Measurements from ENCODE around the gene GALNT2.

The GALNT2 gene

DNA sequence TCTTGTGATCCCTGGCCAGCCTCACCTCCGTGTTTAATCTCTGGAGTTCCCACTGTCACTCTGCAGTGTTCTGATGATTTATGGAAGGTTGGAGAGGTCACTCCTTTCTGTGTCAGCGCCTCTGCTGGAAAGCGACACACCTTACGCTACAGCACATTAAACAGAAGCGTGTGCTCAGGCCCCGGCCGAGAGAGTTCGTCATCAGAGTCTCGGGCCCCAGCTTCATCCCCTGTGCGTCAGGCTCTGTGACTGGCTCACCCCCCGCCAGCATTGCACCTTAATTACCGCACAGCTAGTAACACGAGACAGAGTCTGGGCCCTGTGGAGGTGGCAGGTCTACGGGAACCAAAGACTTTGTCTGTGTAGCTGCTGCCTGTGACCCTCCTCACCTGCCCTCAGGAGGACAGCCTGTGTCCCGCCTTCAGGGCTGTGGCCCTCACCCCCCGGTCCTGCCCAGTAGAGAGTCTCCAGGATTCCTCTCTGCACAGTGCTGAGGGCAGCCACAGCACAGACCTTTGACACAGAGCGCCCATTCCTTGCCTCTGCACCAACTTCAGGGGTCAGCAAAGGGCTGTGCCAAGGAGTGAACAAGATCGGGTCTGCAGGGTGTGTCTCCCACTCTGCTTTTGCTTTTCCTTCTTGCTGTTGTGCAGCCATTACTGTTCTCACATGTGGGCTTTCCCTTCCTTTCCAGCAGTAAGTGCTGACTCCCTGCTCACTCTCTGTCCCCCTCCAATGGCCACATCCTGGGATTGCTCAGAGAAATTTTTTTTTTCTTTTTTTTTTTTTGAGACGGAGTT, 201.5 kb downstream of the GALNT2 start:
- DNase-seq = no peak

DNA sequence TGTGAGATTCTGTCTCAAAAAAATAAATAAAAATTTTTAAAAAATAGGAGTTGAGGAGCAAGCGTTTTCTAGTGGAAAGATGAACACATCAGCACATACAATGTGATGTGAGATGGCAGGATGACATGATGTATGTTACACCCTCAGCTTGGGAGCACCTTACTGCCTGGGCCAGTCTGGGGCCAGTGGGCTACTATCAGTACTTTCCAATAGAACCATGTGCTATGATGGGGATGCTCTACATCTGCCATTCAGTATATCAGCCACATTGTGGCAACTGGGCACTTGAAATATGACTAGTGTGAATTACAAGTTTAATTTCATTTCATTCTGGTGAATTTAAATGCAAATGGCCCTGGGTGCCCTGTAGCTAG, 203.1 kb downstream of the GALNT2 start:
- no peak for DNase-seq

DNA sequence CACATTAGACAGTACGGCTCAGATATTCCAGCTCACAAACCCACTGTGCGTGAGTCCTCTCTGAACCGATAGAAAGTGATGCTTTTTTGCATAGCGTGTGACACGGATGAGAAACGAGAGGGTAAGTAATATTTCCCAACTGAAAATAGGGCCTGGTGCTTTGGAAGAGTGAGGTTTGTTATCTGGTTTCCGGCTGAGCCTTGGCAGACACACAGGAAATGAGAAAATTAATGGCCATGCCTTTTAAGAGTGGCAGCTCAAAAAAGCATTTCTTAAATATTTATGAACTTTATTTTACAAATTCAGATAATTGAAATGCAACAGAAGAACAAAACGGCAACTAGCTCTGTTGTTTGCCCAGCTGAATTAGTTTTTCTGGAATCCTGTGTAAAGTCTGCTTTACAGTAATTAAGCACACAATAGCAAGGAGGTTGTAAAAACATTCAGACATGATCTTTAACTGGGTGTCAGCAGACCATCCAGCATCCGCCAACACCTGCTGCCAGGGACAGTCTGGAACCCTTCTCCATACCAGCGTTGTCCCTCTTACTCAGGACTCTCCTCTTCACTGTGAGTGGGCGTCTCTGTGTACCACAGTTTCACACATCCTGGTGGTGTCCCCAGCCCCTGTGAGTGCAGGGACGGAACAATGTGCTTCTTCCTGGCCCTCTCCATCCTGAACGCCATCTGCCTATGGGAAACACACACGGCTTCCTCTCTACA, 203.7 kb downstream of the GALNT2 start:
- DNase-seq = no peak

DNA sequence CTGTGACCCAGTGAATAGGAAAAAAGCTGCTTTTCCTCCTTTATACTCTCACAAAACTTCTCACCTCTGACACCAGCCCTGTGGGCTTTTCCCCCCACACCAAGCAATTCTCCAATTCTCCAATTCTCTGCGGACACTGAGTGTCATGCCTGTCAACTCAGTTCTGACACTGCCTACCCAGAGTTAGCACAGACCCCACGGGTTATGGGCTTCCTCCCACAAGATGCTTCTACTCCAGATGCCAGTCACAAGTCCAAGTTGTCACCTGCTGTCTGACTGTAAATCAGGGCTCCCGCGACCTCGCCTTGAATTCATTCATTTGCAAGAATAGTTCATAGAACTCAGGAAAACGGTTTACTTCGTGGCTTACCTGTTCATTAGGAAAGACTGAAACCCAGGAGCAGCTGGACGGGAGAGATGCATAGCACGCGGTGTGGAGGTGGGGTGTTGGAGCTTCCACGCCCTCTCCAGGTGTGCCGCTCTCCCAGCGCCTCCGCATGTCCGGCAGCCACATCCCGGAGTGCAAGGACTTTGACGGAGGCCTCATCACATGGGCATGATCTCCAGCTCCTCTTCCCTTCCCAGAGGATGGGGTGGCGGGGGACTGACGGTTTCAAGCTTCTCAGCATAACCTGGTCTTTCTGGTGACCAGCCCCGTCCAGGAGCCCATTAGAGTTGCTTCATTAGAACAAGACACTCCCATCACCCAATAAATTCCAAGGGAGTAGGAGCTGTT, 204.4 kb downstream of the GALNT2 start:
- no peak for DNase-seq

DNA sequence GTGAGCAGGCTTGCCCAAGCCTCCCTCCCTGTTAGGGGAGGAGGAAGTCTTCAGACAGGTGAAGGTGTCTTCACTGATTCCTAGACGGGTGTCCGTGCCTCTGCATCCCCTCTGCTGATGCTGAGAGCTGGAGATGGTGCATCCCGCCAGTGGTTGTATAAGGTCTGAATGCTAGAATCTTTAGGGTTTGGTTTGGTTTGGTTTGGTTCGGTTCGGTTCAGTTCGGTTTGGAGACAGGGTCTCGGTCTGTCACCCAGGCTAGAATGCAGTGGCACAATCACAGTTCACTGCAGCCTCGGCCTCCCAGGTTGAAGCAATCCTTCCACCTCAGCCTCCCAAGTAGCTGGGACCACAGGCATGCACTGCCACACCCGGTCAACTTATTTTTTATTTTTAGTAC, 205.5 kb downstream of the GALNT2 start:
- no peak for DNase-seq

DNA sequence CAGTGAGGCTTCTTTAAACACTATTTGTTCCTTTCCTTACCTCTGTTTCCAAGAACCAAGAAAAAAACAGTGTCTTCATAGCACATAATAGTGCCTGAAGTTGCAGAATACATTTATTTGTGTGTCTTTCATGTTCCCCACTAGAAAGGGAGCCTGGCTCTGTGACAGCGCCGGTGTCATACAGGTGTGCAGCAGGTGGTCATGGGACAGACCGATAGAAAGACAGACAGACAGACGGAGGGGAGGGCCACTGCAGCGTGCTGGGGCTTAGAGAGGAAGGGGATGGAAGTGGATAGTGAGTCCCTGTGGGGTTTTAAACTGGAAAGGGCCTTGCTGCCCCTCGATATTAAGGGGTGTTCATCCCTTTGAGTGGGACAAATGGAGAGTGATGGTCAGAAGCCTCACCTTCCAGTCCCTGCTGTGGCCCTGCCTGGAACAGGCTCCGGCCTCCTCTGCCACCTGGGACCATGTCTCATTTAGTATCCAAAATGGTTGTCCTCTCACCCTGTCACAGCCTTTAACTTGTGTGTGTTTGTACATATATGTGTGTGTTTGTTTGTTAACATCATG, 206.2 kb downstream of the GALNT2 start:
- DNase-seq = no peak

DNA sequence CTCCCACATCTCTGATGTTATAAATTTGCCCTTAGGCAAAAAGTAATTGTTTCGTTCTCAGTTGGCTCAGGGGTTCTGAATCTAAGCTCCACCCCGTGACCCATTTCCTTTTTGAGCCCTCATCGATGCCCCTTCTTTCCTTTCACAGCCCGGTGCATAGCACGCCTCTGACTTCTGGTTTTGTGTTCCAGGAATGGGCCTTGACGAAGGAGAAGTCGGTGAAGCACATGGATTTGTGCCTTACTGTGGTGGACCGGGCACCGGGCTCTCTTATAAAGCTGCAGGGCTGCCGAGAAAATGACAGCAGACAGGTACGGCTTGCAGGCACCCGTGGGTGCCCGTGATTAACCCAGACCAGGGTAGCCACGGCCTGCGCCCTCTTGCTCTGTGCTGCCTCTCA, 207.2 kb downstream of the GALNT2 start:
- DNase-seq = no peak

DNA sequence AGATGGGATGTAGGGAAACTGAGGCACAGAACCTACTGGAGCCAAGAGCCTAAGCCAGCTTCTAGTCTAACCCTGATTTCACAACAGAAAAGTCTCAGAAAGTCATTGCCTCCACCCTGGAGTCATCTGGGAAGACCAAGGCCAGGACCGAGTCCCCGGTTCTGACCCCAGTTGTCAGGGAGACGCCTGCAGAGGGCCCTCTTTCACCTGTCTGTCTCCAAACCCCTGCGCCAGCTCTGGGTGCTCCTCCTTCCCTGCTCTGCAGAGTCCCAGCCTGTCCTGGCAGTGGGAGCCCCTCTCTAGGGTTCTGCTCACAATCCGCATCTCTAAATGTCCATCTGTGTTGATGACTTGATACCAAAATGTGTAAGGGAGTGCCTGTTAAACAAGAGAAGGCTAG, 209.4 kb downstream of the GALNT2 start:
- DNase-seq = no peak

DNA sequence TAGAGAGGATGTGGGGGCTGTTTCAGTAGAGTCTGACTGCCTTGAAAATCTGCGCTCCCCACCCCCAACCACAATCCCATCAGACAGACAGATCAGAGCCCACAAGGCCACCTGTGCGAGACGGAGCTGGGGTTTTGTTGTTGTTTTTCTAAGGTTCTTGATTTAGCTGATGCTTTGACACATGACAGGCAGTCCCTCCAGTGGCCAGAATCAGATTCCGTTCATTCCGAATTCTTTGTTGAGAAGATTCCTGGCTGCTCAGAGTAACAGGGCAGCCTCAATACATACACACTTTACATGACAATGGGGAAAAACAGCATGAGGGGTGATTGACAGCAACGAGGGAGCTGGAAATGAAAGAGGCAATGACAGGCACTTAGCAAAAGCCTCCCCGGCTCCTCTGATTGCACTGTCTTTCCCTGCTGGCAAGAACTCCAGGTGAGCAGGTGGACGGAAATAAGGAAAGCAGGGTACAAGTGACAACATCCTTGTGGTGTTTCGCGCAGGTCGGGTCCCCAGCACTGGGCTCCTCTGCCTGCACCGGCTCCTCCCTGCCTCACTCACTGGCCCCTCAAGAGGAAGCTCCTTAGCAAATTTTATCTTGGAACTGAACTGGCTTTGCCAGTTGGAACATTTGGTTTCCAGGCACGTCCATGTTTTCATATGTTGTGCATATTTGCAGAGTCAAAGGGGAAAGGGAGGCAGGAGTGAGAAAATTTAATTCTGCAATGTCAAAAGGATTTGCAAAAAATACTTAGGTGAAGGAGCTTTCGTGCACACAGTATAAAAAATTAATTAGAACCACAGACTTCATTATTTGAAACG, 210.4 kb downstream of the GALNT2 start:
- DNase-seq = no peak

DNA sequence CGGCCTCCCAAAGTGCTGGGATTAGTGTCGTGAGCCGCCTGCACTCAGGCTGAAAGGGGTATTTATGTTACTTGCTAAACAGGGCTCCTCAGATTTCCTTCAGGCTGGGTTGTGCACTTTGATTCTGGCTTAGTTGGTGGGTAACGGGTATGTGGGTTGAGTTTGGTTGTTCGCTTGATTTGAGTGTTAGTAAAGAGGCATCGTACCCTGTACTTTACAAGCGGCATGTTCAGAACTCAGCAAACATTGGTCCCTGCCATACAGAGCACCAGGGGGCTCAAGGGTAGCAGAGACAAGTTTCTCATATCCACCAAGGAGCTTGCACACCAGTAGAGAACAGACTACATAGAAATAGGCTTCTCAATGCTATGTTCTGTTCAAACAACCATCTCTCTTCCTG, 211.3 kb downstream of the GALNT2 start:
- no peak for DNase-seq

DNA sequence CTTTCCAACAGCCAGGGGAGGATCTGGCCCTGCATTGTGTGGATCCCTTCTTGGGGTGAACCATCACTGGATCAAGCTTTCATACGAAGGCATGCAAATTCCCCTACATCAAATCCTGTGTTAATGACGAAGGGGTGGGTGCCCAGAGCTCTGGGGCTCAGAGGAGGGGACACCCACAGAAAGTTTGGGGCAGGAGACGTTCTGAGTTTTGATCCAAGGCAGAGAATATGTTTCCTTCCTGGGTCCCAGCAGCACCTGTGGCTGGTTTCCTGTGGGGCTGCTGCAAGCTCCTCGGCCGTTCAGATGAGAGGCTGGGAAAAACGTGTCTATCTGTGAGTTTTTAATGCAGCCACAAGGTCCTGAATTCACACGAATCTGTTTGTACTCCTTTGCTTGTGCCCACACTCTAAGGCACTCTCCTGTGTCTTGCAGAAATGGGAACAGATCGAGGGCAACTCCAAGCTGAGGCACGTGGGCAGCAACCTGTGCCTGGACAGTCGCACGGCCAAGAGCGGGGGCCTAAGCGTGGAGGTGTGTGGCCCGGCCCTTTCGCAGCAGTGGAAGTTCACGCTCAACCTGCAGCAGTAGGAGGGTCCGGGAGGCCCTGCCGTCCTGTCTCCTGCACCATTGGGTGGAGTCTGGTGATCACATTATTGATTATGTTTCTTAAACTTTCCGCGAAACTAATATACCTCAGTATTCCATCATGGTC, 212.0 kb downstream of the GALNT2 start:
- DNase-seq = no peak

DNA sequence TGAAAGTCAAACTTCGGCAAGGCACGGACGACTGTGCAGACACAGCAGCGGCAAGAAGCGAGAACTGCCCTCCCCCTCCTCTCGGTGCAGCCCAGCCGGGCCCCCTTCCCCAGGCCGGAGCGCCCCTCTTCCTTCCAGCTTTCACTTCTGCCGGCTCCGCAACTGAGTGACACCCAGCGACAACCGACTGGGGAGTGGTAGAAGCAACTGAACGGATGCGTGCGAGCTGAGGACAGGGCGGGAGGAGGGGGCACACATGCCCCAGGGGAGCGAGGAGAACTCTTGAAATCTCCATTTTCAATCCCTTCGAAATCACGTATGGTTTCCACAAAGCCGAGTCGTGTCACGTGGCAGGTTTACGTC, 212.5 kb downstream of the GALNT2 start:
- DNase-seq = no peak

DNA sequence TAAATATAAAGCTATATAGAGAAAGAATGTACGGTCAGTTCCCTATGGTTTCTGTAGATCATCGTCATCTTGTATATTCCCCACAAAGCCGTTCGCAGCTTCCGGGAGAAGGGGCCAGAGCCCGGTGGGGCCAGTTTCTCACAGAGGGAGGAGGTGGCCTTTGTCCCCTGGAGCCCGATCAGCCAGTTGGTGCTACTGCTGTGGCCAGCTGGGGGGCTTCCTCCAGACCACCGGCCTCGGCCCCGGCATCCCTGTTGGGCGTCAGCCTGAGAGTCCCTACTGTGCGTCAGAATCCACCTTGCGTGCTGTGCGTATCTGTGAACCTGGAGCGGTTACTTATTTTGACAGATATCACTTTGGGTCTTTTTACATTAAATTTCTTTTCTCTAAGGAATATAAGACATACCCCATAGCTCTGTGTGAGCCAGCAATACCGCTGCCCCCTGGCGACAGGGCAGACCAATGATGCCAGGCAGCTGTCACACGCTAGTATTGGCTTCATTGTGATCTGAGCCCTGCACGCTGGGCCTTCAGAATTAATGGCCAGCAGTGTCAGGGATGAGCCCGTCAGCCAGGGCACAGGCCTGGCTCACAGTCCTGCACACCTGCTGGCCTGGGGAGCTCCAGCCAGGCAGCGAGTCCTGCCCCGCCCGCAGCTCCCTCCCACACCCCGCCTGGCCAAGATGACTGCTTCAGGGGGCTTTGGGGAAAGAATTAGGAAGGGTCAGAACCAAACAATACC, 213.2 kb downstream of the GALNT2 start:
- no peak for DNase-seq

DNA sequence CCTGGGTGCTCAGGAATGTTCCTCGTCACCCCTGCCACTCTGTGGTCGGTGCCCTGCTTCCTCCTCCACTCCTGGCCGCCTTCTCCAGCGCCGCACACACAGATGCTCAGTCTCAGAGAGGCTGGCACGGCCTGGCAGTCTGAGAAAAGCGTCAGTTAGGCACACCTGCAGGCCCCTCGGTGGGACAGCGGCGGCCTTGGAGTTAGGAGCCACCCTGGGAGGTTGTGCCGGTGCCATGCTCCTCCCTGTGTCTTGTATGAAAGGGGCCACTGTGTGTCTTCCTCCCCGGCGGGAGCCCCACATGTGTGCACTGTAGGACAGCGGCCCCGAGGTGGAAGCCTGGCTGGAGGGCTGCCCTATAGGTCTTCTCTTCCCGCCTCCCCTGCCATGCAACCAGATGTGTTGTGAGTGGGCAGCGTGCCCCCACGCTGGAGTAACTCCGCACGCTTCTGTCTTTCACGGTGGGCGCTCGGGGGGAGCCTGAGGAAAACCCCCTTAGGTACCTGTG, 213.9 kb downstream of the GALNT2 start:
- no peak for DNase-seq

DNA sequence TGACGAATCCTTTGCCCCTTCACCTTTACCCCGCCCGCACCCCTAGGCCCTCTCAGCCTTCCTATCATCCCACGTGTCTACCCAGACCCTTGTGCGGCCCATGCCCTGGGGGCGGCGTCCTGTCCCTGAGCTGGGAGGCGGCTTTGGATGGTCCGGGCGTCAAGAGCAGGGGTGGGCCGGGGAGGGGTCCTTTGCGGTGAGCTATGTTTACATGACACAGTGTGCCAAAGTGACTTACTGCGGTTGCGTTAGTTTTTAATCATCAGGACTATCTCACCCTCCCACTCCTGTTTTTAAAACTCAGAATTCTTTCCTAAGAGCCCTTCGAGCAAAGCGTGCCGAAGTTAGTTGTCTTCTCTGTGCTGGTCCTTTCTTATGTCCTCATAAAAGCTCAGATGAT, 214.5 kb downstream of the GALNT2 start:
- DNase-seq = no peak

DNA sequence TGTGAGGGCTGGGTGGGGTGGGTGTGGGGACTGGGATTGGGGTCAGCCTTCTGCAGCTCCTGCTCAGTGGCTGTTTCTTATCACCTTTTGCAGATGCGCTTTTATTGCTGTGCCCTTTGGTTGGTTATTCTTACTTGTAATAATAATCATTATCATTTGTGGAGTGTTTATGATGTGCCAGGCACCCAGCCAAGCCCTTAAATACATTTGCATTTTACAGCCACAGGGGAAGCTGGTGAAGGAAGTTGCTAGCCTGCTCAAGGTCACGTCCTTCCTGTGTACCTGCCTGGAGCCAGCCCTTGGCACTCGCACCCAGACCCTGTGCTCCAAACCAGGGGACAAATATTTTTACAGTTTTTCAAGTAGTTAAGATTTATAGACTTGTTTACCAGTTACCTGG, 215.1 kb downstream of the GALNT2 start:
- no peak for DNase-seq

DNA sequence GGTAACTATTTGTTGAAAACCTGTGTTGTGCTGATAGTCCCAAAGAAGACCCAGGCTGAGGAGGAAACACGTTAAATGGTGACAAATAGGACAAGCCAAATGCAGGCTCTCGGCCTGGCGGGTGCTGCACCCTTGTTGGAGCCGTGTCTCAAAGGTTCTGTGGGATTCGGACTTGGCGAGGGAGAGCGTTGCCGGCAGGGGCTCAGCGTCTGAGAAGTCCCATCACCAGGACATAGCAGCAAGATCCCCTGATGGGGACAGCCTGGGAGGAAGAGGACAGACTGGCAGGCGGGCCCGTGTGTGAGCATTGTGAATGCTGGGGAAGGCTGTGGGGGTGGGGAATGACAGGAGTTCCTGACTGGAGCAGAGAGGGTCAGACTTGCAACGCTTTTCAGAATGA, 216.6 kb downstream of the GALNT2 start:
- no peak for DNase-seq

DNA sequence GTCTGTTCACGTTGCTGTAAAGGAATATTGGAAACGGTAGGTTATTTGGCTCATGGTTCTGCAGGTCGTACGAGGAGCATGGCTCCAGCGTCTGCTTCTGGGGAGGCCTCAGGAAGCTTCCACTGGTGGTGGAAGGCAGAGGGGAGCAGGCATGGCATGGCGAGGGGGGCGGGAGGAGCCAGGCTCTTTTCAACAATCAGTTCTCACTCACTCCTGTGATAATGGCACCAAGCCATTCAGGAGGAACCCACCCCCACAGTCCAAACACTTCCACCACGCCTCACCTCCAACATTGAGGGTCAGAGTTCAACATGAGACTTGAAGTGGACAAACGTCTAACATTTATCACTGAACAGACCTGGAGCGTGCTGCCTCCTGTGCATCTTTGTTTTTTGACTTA, 217.9 kb downstream of the GALNT2 start:
- DNase-seq = no peak

DNA sequence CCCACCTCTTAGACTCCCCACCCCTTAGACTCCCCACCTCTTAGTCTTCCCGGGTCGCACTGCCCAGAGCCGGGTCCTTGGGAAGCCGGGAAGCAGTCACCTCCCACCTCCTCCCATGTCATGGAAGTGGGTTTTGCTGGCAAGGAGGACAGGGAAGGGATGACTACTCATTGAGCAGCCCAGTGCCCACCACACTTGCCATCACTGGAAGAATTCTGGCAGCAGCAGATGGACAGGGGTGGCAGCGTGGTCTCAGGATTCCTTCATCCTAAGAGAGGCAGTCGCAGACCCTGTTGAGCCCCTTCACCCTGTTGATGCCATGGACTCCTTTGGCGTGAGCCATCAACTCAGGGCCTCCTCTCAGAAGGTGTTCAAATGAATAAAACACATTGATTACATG, 218.3 kb downstream of the GALNT2 start:
- DNase-seq = no peak

DNA sequence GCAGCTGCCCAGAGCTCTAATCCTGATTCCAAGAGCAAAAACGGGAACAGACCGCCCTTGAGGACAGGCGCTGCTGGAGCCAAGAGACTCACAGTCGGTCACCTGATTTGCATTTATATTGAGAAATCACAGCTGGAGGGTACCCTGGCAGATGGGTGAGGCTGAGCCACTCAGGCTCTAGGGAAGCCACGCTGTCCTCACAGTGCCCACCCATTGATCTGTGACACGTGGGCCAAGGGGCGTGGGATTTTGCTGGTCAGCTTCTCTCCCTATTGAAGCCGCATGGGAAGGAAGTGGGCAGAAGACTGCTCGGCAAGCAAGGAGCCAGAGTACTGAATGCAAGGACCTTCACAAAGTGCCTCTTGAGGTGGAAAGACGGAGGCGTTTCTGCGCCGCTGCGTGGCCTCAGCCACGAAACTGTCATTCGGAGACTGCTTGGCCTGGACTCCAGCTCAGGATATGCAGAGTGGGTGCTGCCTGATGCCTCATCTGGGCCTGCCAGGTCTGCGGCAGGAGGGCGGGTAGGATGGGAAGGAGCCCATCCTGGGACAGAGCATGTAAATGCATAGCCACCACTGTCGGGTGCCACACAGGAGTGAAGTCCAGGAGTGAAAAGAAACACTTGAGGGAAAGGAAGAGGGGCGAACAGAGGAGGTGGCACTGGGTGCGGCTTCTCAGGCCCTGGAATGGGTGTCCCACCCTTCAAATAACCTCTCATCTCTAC, 219.3 kb downstream of the GALNT2 start:
- no peak for DNase-seq

DNA sequence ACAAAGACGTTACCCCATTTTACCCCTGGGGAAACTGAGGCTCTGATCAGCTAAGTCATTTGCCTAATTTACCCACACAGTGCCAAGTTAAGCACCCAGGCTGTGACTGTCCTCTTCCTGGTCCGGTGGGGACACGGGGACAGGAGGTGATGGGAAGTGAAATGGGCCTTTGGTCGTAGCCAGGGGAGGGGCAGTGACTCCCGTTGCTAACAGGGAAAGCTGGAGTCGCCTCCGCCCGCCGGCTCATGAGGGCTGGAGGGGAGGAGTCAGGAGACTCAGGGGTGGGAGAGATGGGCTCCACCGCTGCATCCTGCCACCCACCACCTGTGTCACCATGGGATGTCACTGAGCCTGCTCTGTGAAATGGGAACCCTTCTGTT, 219.8 kb downstream of the GALNT2 start:
- no peak for DNase-seq

Measured in activated CD4-positive, alpha-beta T cell treated with anti-CD3 and anti-CD28 coated beads, Interleukin-2, amount 50 U/mL, for 4 hours (primary cell).